GM19035 (cell line): Measurements from ENCODE around the gene TOR1AIP1.
A peak's percentile ranks its signal among the peaks of the same experiment; 100 is the strongest.
"Not testable (repeated sequence)": the region's sequence is repeated elsewhere in the genome, so short reads cannot be mapped to it uniquely, and the experiment has no call there.

Source experiments
- ATAC-seq: cut with Tn5 transposase; IDR thresholded peaks from one replicate; pipeline ENCODE4 v1.9.1; 2021; ENCODE audit not compliant: unreplicated experiment

TOR1AIP1 gene

GRCh38 chr1:179935909-179936496 is 53.9 kb downstream of the TOR1AIP1 start:
- no peak for ATAC-seq

DNA sequence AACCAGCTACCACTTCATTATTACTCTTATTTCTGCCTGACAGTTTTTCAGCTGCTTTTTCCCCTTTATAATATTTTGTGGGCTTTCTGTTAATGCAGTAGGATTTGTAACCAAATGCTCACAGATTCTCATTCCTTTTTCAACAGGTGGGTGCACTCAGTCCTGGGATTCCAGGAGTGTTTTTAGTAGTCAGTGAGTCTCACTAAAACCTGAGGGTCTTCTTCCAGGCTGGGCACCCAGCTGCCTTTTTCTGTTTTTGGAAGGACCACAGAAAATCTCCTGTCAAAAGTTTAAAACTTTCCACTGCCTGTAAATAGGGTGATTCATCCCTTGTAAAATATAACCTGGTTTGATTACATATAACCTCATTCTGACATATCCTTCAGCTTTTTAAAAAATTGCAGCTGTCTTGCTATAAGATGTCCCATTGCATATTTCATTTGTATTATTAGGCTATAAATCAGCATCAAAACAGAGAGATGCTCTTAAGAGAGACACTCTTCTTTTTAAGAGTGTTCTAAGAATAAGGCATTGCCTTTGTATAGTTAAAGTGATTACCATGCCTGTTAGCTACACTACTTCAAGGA is 55.7 kb downstream of the TOR1AIP1 start:
- no peak for ATAC-seq

- no peak for ATAC-seq
Observed at GRCh38 chr1:179938752-179939151, 56.7 kb downstream of the TOR1AIP1 start.

DNA sequence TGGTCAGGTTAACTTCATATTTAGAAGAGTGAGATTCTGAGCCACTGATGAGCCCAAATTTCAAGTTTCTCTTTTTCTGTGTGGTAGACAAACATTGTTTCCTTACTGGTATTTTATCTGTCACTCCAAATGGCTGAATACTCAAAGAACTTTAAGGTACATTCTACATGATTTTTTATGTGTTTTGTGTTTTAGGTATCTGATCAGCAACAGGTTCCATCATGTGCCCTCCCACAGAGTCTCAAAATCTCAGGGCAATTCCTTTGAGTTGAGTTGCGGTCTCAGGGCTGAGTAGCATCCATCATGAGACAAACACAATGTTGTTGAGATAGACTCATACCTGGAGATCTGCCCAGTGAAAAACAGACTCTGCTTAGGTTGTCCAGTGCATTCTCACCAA is 57.9 kb downstream of the TOR1AIP1 start:
- ATAC-seq: no peak

- ATAC-seq: no peak
Observed at GRCh38 chr1:179941454-179941853, 59.4 kb downstream of the TOR1AIP1 start.

GRCh38 chr1:179950651-179951050 is 68.6 kb downstream of the TOR1AIP1 start:
- ATAC-seq: no peak

GRCh38 chr1:179951383-179952144 is 69.5 kb downstream of the TOR1AIP1 start:
- no peak for ATAC-seq

DNA sequence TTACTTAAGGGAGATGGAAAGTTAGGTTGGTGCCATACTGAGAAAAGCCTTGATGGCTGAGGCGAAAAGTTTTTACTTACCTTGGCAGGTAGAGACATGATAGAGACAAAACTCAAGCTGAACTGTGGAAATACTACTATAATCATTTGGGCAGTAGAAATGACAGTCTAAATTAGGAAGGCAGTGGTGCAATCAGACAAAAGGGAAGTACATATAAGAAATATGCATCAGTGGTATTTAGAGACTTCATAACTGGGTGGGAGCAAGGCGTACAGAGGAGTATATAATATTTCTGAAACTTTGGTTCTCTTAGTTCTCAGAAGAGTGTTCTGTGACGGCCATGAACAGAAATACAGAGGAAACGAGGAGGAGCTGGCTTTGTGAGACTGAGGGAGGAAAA is 70.1 kb downstream of the TOR1AIP1 start:
- no peak for ATAC-seq

DNA sequence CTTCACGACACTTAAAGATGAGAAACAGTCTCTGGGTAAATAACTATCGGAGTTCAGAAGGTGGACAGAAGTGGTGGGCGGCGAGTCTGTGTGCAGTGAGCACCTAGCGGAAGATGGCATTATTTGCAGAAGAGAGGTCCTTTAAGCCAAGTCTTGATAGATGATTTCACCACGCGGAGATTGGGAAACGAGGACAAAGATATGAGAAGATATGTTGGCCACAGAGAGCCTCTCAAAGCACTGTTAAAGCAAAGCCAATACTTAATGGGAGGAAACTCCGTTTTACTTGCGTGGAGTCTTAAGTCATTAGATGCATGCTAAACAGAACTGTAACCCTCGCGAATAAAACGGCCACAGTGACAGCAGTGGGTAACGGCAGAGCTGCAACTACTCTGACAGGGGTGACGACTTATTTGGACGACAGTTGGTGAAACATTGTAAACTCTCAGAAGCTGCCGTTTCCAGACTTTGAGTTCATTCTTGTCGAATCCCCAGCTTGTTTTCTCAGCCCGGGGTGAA is 71.9 kb downstream of the TOR1AIP1 start:
- peak; percentile 23 for ATAC-seq

DNA sequence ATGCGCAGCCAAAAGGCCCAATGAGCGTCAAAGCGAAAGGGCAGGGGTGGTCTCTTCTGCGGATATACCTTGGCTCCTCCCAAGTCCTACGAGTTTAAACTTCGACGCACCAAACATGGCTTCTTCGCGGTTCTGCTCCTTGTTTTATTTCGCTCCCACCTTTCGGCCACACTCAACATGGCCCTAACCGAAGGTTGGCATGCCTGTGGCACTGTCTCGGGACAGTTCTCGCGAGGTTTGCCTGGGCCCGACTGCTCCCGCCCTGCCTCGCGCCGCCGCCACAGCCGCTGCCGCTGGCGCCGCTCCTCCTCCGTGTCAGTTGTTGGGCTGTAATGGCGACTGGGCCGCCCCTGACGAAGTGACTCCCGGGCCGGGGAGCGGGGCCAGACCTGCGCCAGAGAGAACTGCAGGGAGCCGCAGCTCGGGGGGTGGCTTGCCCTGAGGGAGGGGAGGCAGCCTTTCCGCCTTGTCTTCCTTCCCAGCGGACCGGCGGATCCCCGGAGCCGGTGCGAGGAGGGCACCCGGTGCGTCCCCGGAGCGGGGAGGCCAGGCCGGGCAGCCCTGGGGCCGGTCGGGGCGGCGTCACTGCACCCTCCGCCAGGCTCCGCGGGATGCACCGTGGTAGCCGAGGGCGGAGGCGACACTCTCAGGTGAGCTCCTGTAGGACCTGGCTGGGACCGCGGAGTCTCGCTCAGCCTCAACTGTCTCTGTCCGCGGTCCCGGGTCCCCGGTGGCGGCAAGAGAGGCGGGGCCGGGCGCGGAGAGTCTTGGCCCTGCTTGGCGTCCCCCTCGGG is 72.6 kb downstream of the TOR1AIP1 start, which contains the start of gene CEP350:
CEP350 (plus strand) TSS at position 318 of the 794 bp plus-strand sequence. CDS start 31,372 bp downstream, outside the sequence.
- peak; percentile 91 for ATAC-seq

- peak; percentile 5 for ATAC-seq
Observed at GRCh38 chr1:179955287-179955680, 73.2 kb downstream of the TOR1AIP1 start.

- ATAC-seq: no peak
Observed at GRCh38 chr1:179955731-179956130, 73.6 kb downstream of the TOR1AIP1 start.

DNA sequence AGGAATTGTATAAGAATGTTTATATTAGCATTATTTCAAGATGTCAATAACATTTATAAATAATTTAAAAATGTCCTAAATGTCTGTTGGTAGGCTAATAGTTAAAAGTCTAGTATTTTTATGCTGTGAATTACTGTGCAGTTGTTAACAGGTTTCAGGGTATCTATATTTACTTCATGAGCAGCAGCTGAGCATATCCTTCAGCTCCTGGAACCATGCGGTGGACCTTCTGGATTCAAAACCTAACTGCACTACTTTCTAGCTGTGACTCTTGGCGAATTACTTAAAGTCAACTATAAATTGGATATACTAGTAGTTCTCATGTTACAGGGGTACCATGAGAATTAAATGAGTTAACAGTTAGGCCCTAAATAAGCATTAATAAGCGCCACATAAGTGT is 76.3 kb downstream of the TOR1AIP1 start:
- no peak for ATAC-seq

- not testable (repeated sequence) for ATAC-seq
Observed at GRCh38 chr1:179962168-179962567, 80.1 kb downstream of the TOR1AIP1 start.

DNA sequence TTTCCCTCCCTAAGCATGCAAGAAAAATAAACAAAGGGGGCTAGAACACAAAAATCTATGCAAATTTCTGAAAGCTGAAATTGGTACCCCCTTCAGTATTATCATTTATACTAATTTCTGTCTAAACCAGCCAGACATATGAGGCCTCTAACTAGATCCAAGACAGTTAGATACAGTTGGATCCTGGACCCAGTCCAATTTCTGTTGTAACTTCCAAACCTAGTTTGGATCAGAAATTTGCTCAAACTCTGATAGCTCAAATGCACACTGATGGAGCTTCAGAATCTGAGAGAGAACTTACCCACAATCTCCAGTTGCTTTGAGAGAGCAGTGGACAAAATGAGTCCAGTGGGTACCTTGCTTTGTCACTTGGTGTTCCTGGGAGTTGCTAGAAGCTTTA is 84.5 kb downstream of the TOR1AIP1 start:
- no peak for ATAC-seq

GRCh38 chr1:179968284-179968993 is 86.4 kb downstream of the TOR1AIP1 start:
- ATAC-seq: no peak

DNA sequence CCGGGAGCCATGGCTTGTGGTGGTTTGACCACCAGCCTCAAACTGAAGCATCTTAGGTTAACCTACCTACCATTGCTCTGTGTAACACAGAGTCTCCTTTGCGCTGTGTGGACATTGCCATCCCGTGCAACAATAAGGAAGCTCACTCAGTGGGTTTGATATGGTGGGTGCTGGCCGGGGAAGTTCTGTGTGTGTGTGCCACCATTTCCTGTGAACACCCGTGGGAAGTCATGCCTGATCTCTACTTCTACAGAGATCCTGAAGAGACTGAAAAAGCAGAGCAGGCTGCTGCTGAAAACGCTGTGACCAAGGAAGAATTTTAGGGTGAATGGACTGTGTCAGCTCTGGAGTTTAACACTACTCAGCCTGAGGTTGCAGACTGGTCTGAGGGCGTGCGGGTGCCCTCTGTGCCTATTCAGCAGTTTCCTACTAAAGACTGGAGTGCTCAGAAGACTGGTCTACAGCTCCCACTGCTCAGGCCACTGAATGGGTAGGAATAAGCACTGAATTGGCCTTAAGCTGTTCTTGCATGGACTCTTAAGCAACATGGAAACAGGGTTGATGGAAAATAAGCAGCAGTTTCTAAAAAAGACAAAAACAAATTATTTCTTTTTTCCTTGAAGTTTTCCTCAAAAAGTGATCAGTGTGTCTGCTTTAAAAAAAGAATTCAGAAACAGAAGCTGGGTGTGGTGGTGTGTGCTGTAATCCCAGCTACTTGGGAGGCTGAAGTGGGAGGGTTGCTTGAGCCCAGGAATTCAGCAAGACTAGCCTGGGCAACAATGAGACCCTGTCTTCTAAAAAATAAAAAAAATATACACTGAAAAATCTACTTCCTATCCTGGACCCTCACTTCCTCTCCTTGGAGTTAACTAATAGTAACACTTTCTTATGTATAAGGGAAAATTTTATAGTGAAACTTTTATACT is 87.2 kb downstream of the TOR1AIP1 start:
- no peak for ATAC-seq
